PC-9 (cell line): ENCODE measurements around the gene SUCLA2. TPM values are rescaled to one million over a fixed set of nuclear protein-coding genes. Genes with fewer than 3 reads are reported as not detected.

ENCODE experiments used
- BruUV-seq: library from RNA; stranded (reverse); fragments of 400-500 nt; replicated peaks from 2 replicates; lab custom pipeline; 2021; lab: Mats Ljungman, UMichigan
- CTCF ChIA-PET: fragments of 300-600 bp; sonication (Branson Sonifier 250); formaldehyde crosslinking; loops from one replicate; lab custom pipeline; 2022; ENCODE audit warnings: antibody characterized with exemption; lab: Charles Lee
- POLR2A ChIA-PET: fragments of 300-600 bp; sonication (Branson Sonifier 250); formaldehyde crosslinking; loops from one replicate; lab custom pipeline; 2022; ENCODE audit warnings: antibody characterized with exemption; ENCODE audit not compliant: unreplicated experiment; lab: Charles Lee
- DNase-seq, 2 experiments: peaks; one replicate each; pipeline versions ENCODE4 v3.0.0 to v3.0.0-alpha.2; 2015 to 2022; ENCODE audit warnings: mixed read lengths in 1 of 2
- H2AFZ ChIP-seq: fragments of 200-600 bp; sonication (generic); 2 replicates; pipeline ENCODE4 v1.8.1; 2017; ENCODE audit warnings: antibody characterized with exemption
- H3F3A ChIP-seq: fragments of 200-600 bp; sonication (generic); 2 replicates; pipeline ENCODE4 v1.8.1; 2017; ENCODE audit warnings: antibody characterized with exemption, mild to moderate bottlenecking, low read depth; ENCODE audit not compliant: insufficient read depth
- H3K27ac ChIP-seq: fragments of 200-600 bp; sonication (generic); 2 replicates; pipeline ENCODE4 v1.6.1; 2016; ENCODE audit warnings: mixed run types
- H3K27me3 ChIP-seq: fragments of 200-600 bp; sonication (generic); 2 replicates; pipeline ENCODE4 v1.6.1; 2016; ENCODE audit warnings: low read depth, mixed run types; ENCODE audit not compliant: insufficient read depth
- H3K36me3 ChIP-seq: fragments of 200-600 bp; sonication (generic); 2 replicates; pipeline ENCODE4 v1.6.1; 2016; ENCODE audit warnings: low read depth, mixed run types
- H3K4me1 ChIP-seq: fragments of 200-600 bp; sonication (generic); replicated peaks from 2 replicates; pipeline ENCODE4 v1.6.1; 2016; ENCODE audit warnings: mixed run types; ENCODE audit not compliant: insufficient read depth
- H3K4me2 ChIP-seq: fragments of 200-600 bp; sonication (generic); 2 replicates; pipeline ENCODE4 v1.6.1; 2017; ENCODE audit warnings: mixed run types
- H3K4me3 ChIP-seq: fragments of 200-600 bp; sonication (generic); 2 replicates; pipeline ENCODE4 v1.6.1; 2016; ENCODE audit warnings: mixed run types
- H3K79me2 ChIP-seq: fragments of 200-600 bp; sonication (generic); 2 replicates; pipeline ENCODE4 v1.6.1; 2017; ENCODE audit warnings: low read depth, mixed run types
- H3K9me2 ChIP-seq: fragments of 200-600 bp; sonication (generic); 2 replicates; pipeline ENCODE4 v1.8.1; 2017; ENCODE audit warnings: mild to moderate bottlenecking; ENCODE audit not compliant: insufficient read depth
- H3K9me3 ChIP-seq: fragments of 200-600 bp; sonication (generic); 2 replicates; pipeline ENCODE4 v1.8.1; 2016; ENCODE audit warnings: low read depth; ENCODE audit not compliant: insufficient read depth
- H4K20me1 ChIP-seq: fragments of 200-600 bp; sonication (generic); 2 replicates; pipeline ENCODE4 v1.8.1; 2017; ENCODE audit not compliant: insufficient read depth
- EZH2 ChIP-seq: fragments of 200-600 bp; sonication (generic); IDR thresholded peaks from 2 replicates; pipeline ENCODE4 v1.8.0; 2017; ENCODE audit warnings: antibody characterized with exemption, low read depth
- intact Hi-C: fragments of 100-400 bp; cut with micrococcal nuclease; formaldehyde crosslinking; loops from one replicate; pipeline ENCODE4 v1.10.0; 2022; ENCODE audit not compliant: unreplicated experiment
- total RNA-seq: library from RNA; stranded (reverse); gene quantifications from 2 replicates; pipeline ENCODE4 v1.2.3, GENCODE V29; 2021
- TF ChIP-seq, protein P1 (sequence below): fragments of 200-600 bp; sonication (generic); conservative IDR thresholded peaks from 2 replicates; pipeline ENCODE4 v1.6.1; 2017; ENCODE audit warnings: mixed run types, antibody characterized with exemption, mild to moderate bottlenecking, moderate library complexity

Gene SUCLA2
- total RNA-seq, 1 experiment from 2014 or later = 44.8 TPM

DNA sequence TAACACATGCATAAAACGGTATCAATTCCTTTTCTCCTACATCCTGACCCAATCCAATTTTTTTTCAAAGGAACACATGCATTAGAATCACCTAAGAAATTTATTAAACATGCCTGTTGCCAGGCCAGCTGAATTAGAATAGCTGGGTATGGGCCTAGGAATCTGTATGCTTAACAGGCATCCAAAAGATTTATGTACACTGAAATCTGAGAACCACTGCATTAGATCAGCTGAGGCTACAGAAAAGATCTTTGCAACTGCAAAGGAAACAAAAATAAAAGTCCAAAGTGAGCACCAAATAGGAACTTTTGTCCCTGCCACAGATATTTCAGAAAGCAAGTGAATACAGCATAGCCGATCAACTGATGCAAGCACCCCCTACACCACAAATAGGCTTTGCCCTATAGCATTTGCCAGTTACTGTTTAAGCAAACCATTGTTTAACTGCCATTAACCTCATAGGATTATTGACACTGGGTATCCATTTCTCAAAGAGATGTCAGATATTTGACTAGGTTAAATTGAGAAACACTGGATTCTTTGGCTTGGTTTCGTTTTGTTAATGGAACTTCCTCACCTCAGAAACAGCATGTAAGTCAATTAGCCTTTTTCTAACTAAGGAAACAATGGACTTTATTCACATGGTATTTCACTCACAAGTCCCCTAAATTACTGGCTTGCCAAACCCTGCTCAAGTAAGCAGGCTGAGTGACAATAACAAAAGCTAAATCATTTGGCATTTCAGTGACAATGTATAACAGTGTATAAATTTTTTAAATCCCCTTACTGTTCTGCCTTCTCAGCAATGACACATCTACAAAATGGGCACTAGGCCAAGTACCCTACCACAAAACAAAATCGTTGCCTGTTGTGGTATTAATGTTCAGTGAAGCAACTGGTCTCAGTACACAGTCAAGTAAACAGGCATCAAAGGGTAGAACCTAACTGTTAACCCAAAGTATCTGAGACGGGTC is 67.8 kb downstream of the SUCLA2 start:
- no peak overlapping the region for H3K4me3 ChIP-seq
- H3K27me3 ChIP-seq = no peaks in the 10 kb centered on the region
- H3K36me3 ChIP-seq = no peaks in the 10 kb centered on the region
- no peak overlapping the region for H3K4me2 ChIP-seq
- no peaks in the 10 kb centered on the region for H3K79me2 ChIP-seq
- H3K27ac ChIP-seq = no peak overlapping the region
- CTCF ChIA-PET = interaction anchor here (0.5 kb wide), 1 partner anchor 131 kb away, joined by 4 read pairs; no protein-coding TSS in a partner anchor
- no TSS peak for BruUV-seq
- H3K4me1 ChIP-seq = no peaks in the 10 kb centered on the region
- TF ChIP-seq EZH2 = no peak
- TF ChIP-seq, protein P1, sequence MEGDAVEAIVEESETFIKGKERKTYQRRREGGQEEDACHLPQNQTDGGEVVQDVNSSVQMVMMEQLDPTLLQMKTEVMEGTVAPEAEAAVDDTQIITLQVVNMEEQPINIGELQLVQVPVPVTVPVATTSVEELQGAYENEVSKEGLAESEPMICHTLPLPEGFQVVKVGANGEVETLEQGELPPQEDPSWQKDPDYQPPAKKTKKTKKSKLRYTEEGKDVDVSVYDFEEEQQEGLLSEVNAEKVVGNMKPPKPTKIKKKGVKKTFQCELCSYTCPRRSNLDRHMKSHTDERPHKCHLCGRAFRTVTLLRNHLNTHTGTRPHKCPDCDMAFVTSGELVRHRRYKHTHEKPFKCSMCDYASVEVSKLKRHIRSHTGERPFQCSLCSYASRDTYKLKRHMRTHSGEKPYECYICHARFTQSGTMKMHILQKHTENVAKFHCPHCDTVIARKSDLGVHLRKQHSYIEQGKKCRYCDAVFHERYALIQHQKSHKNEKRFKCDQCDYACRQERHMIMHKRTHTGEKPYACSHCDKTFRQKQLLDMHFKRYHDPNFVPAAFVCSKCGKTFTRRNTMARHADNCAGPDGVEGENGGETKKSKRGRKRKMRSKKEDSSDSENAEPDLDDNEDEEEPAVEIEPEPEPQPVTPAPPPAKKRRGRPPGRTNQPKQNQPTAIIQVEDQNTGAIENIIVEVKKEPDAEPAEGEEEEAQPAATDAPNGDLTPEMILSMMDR = no peak
- intact Hi-C loops = loop anchor here (10.0 kb wide), 1 partner anchor 138 kb away; no protein-coding TSS in a partner anchor
- no peaks in the 10 kb centered on the region for H3K9me2 ChIP-seq
- no peak overlapping the region for H2AFZ ChIP-seq
- no peaks in the 10 kb centered on the region for H3K9me3 ChIP-seq
- H3F3A ChIP-seq = no peaks in the 10 kb centered on the region
- POLR2A ChIA-PET = no interaction called here
- no peak for DNase-seq
- no peaks in the 10 kb centered on the region for H4K20me1 ChIP-seq

DNA sequence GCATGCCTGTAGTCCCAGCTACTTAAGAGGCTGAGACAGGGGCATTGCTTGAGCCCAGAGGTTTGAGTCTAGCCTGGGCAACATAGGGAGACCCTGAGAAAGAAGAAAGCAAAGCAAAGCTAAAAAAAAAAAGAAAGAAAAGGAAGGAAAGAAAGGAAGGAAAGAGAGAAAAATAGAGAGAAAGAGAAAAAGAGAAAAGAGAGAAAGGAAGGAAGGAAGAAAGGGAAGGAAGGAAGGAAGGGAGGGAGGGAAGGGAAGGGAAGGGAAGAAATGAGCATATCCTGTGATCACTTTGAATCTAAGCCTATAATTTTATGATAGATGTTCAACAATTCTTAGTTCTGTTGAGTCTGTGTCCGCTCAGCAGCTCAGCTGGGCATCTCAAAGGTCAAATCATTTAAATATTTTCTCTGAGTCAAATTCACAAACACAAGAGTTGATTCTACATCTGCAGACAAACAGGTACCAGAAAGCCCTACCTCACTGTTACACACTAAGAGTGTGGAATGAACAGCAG is 70.4 kb downstream of the SUCLA2 start:
- no peaks in the 10 kb centered on the region for H3K4me1 ChIP-seq
- DNase-seq = no peak
- ChIA-PET POLR2A (no interaction called here), CTCF (no interaction called here)
- no TSS peak for BruUV-seq
- H3F3A ChIP-seq = no peaks in the 10 kb centered on the region
- intact Hi-C loops = loop anchor here (10.0 kb wide), 1 partner anchor 136 kb away; no protein-coding TSS in a partner anchor
- H3K9me2 ChIP-seq = no peaks in the 10 kb centered on the region; the same call in 1 of the 2 replicates
- no peak overlapping the region for H2AFZ ChIP-seq
- H3K9me3 ChIP-seq = no peaks in the 10 kb centered on the region
- no peak overlapping the region for H3K4me2 ChIP-seq
- no peaks in the 10 kb centered on the region for H3K36me3 ChIP-seq
- H4K20me1 ChIP-seq = no peaks in the 10 kb centered on the region
- no peak for TF ChIP-seq EZH2
- TF ChIP-seq, protein P1 = no peak
- no peaks in the 10 kb centered on the region for H3K27me3 ChIP-seq
- H3K4me3 ChIP-seq = no peak overlapping the region
- H3K27ac ChIP-seq = no peak overlapping the region
- no peaks in the 10 kb centered on the region for H3K79me2 ChIP-seq

DNA sequence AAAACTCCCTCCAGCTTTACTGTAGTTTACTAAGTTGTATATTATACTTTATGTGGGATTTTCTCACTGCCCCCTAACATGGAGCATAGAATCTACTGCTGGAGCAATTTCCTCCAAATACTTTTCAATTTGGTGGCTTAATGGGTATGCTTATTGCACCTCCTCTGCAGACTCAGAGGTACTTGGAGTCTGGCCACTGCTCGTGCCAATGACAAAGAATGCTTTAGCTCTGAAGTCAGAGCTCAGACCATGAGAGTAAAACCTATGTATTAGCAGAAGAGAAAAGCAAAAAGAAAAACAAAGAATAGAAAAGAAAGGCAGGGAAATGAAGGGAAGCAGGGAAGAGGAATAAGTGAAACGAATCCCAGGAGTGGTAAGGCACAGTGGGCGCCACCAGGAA is 71.9 kb downstream of the SUCLA2 start:
- CTCF ChIA-PET = no interaction called here
- TF ChIP-seq EZH2 = no peak
- TF ChIP-seq, protein P1 = no peak
- no peaks in the 10 kb centered on the region for H3F3A ChIP-seq
- H3K4me1 ChIP-seq = no peaks in the 10 kb centered on the region
- no peak overlapping the region for H3K4me2 ChIP-seq
- no peaks in the 10 kb centered on the region for H3K36me3 ChIP-seq
- intact Hi-C loops = no loop called here
- H4K20me1 ChIP-seq = no peaks in the 10 kb centered on the region
- no peaks in the 10 kb centered on the region for H3K79me2 ChIP-seq
- no peaks in the 10 kb centered on the region; the same call in 1 of the 2 replicates for H3K9me2 ChIP-seq
- no peaks in the 10 kb centered on the region for H3K27me3 ChIP-seq
- no peak for DNase-seq
- no peak overlapping the region for H2AFZ ChIP-seq
- no TSS peak for BruUV-seq
- no peak overlapping the region for H3K4me3 ChIP-seq
- H3K9me3 ChIP-seq = no peaks in the 10 kb centered on the region
- no peak overlapping the region for H3K27ac ChIP-seq
- POLR2A ChIA-PET = no interaction called here
